GM20000 (cell line): ENCODE results near the gene ABCE1.

ENCODE experiments used
- DNase-seq: peaks from one replicate; pipeline ENCODE4 v3.0.0; 2012; ENCODE audit warnings: low spot score
- CTCF ChIP-seq: IDR thresholded peaks from 2 replicates; pipeline ENCODE4 v1.5.1; 2012; ENCODE audit warnings: mild to moderate bottlenecking, control low read depth; ENCODE audit errors: extremely low read depth, missing control alignments

The ABCE1 gene

GRCh38 chr4:145102619-145103018, 4.5 kb downstream of the ABCE1 start:
- no peak for TF ChIP-seq CTCF
- no peak for DNase-seq

GRCh38 chr4:145103496-145103895, 5.4 kb downstream of the ABCE1 start:
- TF ChIP-seq CTCF: no peak
- DNase-seq: no peak

- no peak for DNase-seq
- TF ChIP-seq CTCF: no peak
Observed at GRCh38 chr4:145107126-145107525, 9.0 kb downstream of the ABCE1 start.

GRCh38 chr4:145108128-145108527, 10.0 kb downstream of the ABCE1 start:
- no peak for DNase-seq
- no peak for TF ChIP-seq CTCF

- DNase-seq: no peak
- no peak for TF ChIP-seq CTCF
Observed at GRCh38 chr4:145125396-145125795, 27.3 kb downstream of the ABCE1 start.

- no peak for DNase-seq
- TF ChIP-seq CTCF: no peak
Observed at GRCh38 chr4:145130130-145130529, 32.0 kb downstream of the ABCE1 start.

GRCh38 chr4:145130788-145131399, 32.8 kb downstream of the ABCE1 start:
- no peak for DNase-seq
- TF ChIP-seq CTCF: no peak

- TF ChIP-seq CTCF: no peak
- no peak for DNase-seq
Observed at GRCh38 chr4:145131848-145132247, 33.7 kb downstream of the ABCE1 start.
